Ovary (tissue), 3 donors: ENCODE measurements around the gene NSD1.

Experiments
- EP300 ChIP-seq: sonication (generic); formaldehyde crosslinking; IDR thresholded peaks from one replicate; pipeline ENCODE4 v1.6.1; 2017; ENCODE audit warnings: antibody characterized with exemption
- POLR2A ChIP-seq: fragments of 450-650 bp; IDR thresholded peaks from one replicate; pipeline ENCODE4 v1.6.1; 2017; ENCODE audit warnings: antibody characterized with exemption, mild to moderate bottlenecking, moderate library complexity
- TF ChIP-seq, protein P1 (sequence below), 3 donors: fragments of 450-650 bp in 2 of 3; fragments of 200-600 bp in 1 of 3; IDR thresholded peaks; one replicate each; pipeline versions ENCODE4 v1.5.1 to v1.8.0; 2016 to 2022; ENCODE audit warnings: antibody characterized with exemption in 3 of 3, mild to moderate bottlenecking in 1 of 3
- donor health status: DM: no; HTN: no; CAD: no.

DNA sequence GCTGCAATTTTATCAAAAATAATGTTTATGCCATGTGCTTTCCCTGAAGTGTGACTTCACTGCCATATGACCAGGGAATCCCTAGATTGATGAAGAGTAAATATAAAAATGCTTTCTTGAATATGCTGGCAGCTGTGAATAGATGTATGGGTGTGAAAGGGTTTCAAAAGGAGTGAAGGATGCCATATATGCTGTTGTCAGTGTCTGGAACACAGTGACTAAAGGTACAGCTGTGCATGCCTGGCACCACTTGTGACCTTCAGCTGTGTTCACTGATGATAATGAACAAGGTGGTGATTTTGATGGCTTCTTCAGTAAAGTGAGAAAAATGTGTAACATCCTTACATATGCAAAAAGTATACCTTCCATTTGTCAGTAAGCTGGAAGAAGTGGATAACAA is 100.2 kb downstream of the NSD1 start:
- TF ChIP-seq, protein P1, sequence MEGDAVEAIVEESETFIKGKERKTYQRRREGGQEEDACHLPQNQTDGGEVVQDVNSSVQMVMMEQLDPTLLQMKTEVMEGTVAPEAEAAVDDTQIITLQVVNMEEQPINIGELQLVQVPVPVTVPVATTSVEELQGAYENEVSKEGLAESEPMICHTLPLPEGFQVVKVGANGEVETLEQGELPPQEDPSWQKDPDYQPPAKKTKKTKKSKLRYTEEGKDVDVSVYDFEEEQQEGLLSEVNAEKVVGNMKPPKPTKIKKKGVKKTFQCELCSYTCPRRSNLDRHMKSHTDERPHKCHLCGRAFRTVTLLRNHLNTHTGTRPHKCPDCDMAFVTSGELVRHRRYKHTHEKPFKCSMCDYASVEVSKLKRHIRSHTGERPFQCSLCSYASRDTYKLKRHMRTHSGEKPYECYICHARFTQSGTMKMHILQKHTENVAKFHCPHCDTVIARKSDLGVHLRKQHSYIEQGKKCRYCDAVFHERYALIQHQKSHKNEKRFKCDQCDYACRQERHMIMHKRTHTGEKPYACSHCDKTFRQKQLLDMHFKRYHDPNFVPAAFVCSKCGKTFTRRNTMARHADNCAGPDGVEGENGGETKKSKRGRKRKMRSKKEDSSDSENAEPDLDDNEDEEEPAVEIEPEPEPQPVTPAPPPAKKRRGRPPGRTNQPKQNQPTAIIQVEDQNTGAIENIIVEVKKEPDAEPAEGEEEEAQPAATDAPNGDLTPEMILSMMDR (IDR thresholded peaks at IDR 0.05): no peak
- TF ChIP-seq POLR2A (no peak), EP300 (no peak)
